Measurements from ENCODE around the gene KCNT1.

Gene KCNT1

GRCh38 chr9:135818718-135819475, 116.9 kb downstream of the KCNT1 start:
- no peak for DNase-seq (ENCODE audit: low spot score)

GRCh38 chr9:135819905-135820304, 117.9 kb downstream of the KCNT1 start:
- no peak for DNase-seq (ENCODE audit: low spot score)

- no peak for DNase-seq (ENCODE audit: low spot score)
Measured at GRCh38 chr9:135820661-135821060, 118.7 kb downstream of the KCNT1 start.

- DNase-seq (ENCODE audit: low spot score) = no peak
Measured at GRCh38 chr9:135821116-135821515, 119.1 kb downstream of the KCNT1 start.

- no peak for DNase-seq (ENCODE audit: low spot score)
Measured at GRCh38 chr9:135821733-135822373, 119.9 kb downstream of the KCNT1 start.

- DNase-seq (ENCODE audit: low spot score) = no peak
Measured at GRCh38 chr9:135822374-135822755, 120.4 kb downstream of the KCNT1 start.

- DNase-seq (ENCODE audit: low spot score) = no peak
Measured at GRCh38 chr9:135823036-135823435, 121.1 kb downstream of the KCNT1 start.

- no peak for DNase-seq (ENCODE audit: low spot score)
Measured at GRCh38 chr9:135825435-135826187, 123.6 kb downstream of the KCNT1 start.

GRCh38 chr9:135826188-135826545, 124.2 kb downstream of the KCNT1 start:
- DNase-seq (ENCODE audit: low spot score) = no peak

GRCh38 chr9:135827301-135827700, 125.3 kb downstream of the KCNT1 start:
- no peak for DNase-seq (ENCODE audit: low spot score)

- no peak for DNase-seq (ENCODE audit: low spot score)
Measured at GRCh38 chr9:135827866-135828580, 126.0 kb downstream of the KCNT1 start.

GRCh38 chr9:135828656-135829055, 126.7 kb downstream of the KCNT1 start:
- DNase-seq (ENCODE audit: low spot score) = no peak

GRCh38 chr9:135830496-135830895, 128.5 kb downstream of the KCNT1 start:
- no peak for DNase-seq (ENCODE audit: low spot score)

- DNase-seq (ENCODE audit: low spot score) = no peak
Measured at GRCh38 chr9:135833864-135834263, 131.9 kb downstream of the KCNT1 start.

- DNase-seq (ENCODE audit: low spot score) = no peak
Measured at GRCh38 chr9:135835131-135835530, 133.1 kb downstream of the KCNT1 start.

GRCh38 chr9:135839516-135839915, 137.5 kb downstream of the KCNT1 start:
- no peak for DNase-seq (ENCODE audit: low spot score)

GRCh38 chr9:135840107-135840506, 138.1 kb downstream of the KCNT1 start:
- DNase-seq (ENCODE audit: low spot score) = no peak

GRCh38 chr9:135840539-135840938, 138.6 kb downstream of the KCNT1 start:
- DNase-seq (ENCODE audit: low spot score) = no peak

Data from SK-N-DZ (cell line).